Measurements from ENCODE around the gene IGF1R. TPM values are rescaled to one million over a fixed set of nuclear protein-coding genes. Genes with fewer than 3 reads are reported as not detected.
A peak's percentile ranks its signal among the peaks of the same experiment; 100 is the strongest.

Gene IGF1R
- total RNA-seq, 1 donor from 2014 or later, result 131 TPM

GRCh38 chr15:98923579-98923978 is 275.2 kb downstream of the IGF1R start:
- TF ChIP-seq, protein P1, sequence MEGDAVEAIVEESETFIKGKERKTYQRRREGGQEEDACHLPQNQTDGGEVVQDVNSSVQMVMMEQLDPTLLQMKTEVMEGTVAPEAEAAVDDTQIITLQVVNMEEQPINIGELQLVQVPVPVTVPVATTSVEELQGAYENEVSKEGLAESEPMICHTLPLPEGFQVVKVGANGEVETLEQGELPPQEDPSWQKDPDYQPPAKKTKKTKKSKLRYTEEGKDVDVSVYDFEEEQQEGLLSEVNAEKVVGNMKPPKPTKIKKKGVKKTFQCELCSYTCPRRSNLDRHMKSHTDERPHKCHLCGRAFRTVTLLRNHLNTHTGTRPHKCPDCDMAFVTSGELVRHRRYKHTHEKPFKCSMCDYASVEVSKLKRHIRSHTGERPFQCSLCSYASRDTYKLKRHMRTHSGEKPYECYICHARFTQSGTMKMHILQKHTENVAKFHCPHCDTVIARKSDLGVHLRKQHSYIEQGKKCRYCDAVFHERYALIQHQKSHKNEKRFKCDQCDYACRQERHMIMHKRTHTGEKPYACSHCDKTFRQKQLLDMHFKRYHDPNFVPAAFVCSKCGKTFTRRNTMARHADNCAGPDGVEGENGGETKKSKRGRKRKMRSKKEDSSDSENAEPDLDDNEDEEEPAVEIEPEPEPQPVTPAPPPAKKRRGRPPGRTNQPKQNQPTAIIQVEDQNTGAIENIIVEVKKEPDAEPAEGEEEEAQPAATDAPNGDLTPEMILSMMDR (IDR thresholded peaks at IDR 0.05; ENCODE audit: unreplicated experiment), result no peak
- no peak for DNase-seq (ENCODE audit: low spot score)
- H3K36me3 Mint-ChIP-seq (ENCODE audit: low read depth, unreplicated experiment), result peaks cover 46% of the 10 kb centered on the region
- H3K27me3 Mint-ChIP-seq (ENCODE audit: unreplicated experiment), result peaks cover 8% of the 10 kb centered on the region
- H3K4me3 Mint-ChIP-seq (ENCODE audit: unreplicated experiment), result no peak overlapping the region
- H3K27ac Mint-ChIP-seq (ENCODE audit: unreplicated experiment), result no peak overlapping the region
- no peaks in the 10 kb centered on the region for H3K9me3 Mint-ChIP-seq (ENCODE audit: unreplicated experiment)
- peaks cover 7% of the 10 kb centered on the region for H3K4me1 Mint-ChIP-seq (ENCODE audit: unreplicated experiment)

DNA sequence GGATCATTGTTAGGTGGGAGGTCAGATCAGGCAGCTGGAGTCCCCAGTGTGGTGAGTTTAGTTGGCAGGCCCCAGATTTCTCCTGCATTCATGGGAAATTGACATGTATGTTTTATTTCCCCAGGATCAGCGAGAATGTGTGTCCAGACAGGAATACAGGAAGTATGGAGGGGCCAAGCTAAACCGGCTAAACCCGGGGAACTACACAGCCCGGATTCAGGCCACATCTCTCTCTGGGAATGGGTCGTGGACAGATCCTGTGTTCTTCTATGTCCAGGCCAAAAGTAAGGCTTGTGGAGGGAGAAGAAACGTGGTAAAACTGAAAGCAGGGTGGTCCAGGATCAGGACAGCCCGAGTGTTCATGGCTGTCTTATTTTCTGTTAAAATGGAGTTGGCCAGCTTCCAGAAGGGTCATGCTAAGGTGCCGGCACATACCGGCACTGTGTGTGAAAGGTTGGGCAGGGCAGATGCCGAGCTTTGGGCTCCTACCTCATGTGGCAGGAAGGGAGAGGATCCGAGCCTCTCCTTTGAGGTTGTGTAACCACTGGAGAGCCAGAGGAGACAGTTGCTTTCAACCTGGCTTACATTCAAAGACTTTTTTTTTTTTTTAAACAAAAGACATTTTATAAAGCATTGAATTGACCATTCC is 276.2 kb downstream of the IGF1R start:
- H3K36me3 Mint-ChIP-seq (ENCODE audit: low read depth, unreplicated experiment), result peaks cover 46% of the 10 kb centered on the region
- H3K4me1 Mint-ChIP-seq (ENCODE audit: unreplicated experiment), result peaks cover 7% of the 10 kb centered on the region
- H3K27me3 Mint-ChIP-seq (ENCODE audit: unreplicated experiment), result peaks cover 6% of the 10 kb centered on the region
- no peaks in the 10 kb centered on the region for H3K9me3 Mint-ChIP-seq (ENCODE audit: unreplicated experiment)
- peak overlapping the region; percentile 47 for H3K4me3 Mint-ChIP-seq (ENCODE audit: unreplicated experiment)
- H3K27ac Mint-ChIP-seq (ENCODE audit: unreplicated experiment), result peak overlapping the region; percentile 66
- DNase-seq (ENCODE audit: low spot score), result no peak
- TF ChIP-seq, protein P1 (IDR thresholded peaks at IDR 0.05; ENCODE audit: unreplicated experiment), result no peak

- H3K4me1 Mint-ChIP-seq (ENCODE audit: unreplicated experiment), result peaks cover 7% of the 10 kb centered on the region
- no peaks in the 10 kb centered on the region for H3K9me3 Mint-ChIP-seq (ENCODE audit: unreplicated experiment)
- no peak overlapping the region for H3K4me3 Mint-ChIP-seq (ENCODE audit: unreplicated experiment)
- peaks cover 5% of the 10 kb centered on the region for H3K27me3 Mint-ChIP-seq (ENCODE audit: unreplicated experiment)
- peaks cover 41% of the 10 kb centered on the region for H3K36me3 Mint-ChIP-seq (ENCODE audit: low read depth, unreplicated experiment)
- no peak overlapping the region for H3K27ac Mint-ChIP-seq (ENCODE audit: unreplicated experiment)
- TF ChIP-seq, protein P1 (IDR thresholded peaks at IDR 0.05; ENCODE audit: unreplicated experiment), result no peak
- DNase-seq (ENCODE audit: low spot score), result no peak
Observed at GRCh38 chr15:98926236-98926635, 277.9 kb downstream of the IGF1R start.

GRCh38 chr15:98927022-98927421 is 278.7 kb downstream of the IGF1R start:
- TF ChIP-seq, protein P1 (IDR thresholded peaks at IDR 0.05; ENCODE audit: unreplicated experiment), result no peak
- Mint-ChIP-seq H3K27ac (ENCODE audit: unreplicated experiment) (no peak overlapping the region), H3K36me3 (ENCODE audit: low read depth, unreplicated experiment) (peaks cover 41% of the 10 kb centered on the region), H3K4me3 (ENCODE audit: unreplicated experiment) (no peak overlapping the region), H3K9me3 (ENCODE audit: unreplicated experiment) (no peaks in the 10 kb centered on the region), H3K4me1 (ENCODE audit: unreplicated experiment) (peaks cover 7% of the 10 kb centered on the region), H3K27me3 (ENCODE audit: unreplicated experiment) (peaks cover 5% of the 10 kb centered on the region)
- no peak for DNase-seq (ENCODE audit: low spot score)

DNA sequence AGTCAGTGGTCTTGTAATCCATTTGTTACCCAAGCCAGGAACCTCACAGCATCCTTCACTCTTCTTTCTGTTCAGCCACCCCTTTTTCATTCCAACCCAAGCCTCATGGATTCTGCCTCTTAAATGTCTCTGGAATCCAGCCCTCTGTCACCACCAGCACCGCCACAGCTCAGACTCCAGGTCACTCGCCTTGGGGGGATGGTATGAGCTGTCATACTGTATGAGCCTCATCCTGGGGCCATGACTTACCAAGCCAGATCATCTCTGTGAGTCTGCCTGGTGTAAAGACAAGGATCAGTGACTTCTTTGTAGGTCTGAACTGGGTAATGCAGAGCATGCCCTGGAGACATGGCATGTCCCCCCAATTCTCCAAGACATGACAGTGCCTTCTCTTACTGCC is 279.7 kb downstream of the IGF1R start:
- Mint-ChIP-seq H3K36me3 (ENCODE audit: low read depth, unreplicated experiment) (peaks cover 35% of the 10 kb centered on the region), H3K27ac (ENCODE audit: unreplicated experiment) (peak overlapping the region; percentile 15), H3K9me3 (ENCODE audit: unreplicated experiment) (no peaks in the 10 kb centered on the region), H3K27me3 (ENCODE audit: unreplicated experiment) (peaks cover 5% of the 10 kb centered on the region), H3K4me1 (ENCODE audit: unreplicated experiment) (peaks cover 9% of the 10 kb centered on the region), H3K4me3 (ENCODE audit: unreplicated experiment) (peak overlapping the region; percentile 65)
- DNase-seq (ENCODE audit: low spot score), result no peak
- TF ChIP-seq, protein P1 (IDR thresholded peaks at IDR 0.05; ENCODE audit: unreplicated experiment), result no peak

All from endothelial cell (in vitro differentiated cells).